GM12892 (cell line): ENCODE results near the gene TMEM130.

Source experiments
- POLR2A ChIP-seq: IDR thresholded peaks from 2 replicates; pipeline ENCODE4 v1.6.1; 2011; ENCODE audit warnings: low read depth, low read length, control low read depth
- POLR2AphosphoS5 ChIP-seq: IDR thresholded peaks from 2 replicates; pipeline ENCODE4 v1.6.1; 2011; ENCODE audit warnings: low read depth, low read length, control low read depth
- TAF1 ChIP-seq: IDR thresholded peaks from 2 replicates; pipeline ENCODE4 v1.6.1; 2011; ENCODE audit warnings: low read depth, mild to moderate bottlenecking, control low read depth, low read length, borderline replicate concordance

- no peak for TF ChIP-seq POLR2A
- no peak for TF ChIP-seq POLR2AphosphoS5
- TF ChIP-seq TAF1 = no peak
Measured at GRCh38 chr7:98887038-98887437, 17.2 kb upstream of the TMEM130 start.
